GM19468 (cell line): ENCODE data around the gene CNGB1.
"Not testable (repeated sequence)": the region's sequence is repeated elsewhere in the genome, so short reads cannot be mapped to it uniquely, and the experiment has no call there.

Source experiments
- ATAC-seq: cut with Tn5 transposase; IDR thresholded peaks from one replicate; pipeline ENCODE4 v1.9.1; 2021; ENCODE audit warnings: mild to moderate bottlenecking, moderate library complexity, moderate number of reproducible peaks; ENCODE audit not compliant: unreplicated experiment; ENCODE audit errors: extremely low read depth

The CNGB1 gene

DNA sequence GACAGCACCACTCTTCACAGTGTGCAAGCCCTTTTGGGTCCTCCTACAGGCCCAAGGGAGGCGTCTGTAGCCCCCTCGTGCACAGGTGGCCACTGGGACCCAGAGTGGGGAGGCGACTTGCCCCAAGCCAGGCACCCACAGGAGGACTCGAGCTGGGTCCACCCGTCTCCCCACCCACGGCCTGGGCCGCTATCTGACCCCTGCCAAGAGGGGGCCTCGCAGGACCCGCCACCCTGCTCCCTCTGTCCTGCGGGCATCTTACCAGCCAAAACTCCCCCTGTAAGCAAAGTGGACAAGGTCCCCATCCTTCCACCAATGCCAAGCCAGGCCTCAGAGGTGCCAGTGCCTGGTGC, 31.1 kb downstream of the CNGB1 start:
- ATAC-seq: no peak

DNA sequence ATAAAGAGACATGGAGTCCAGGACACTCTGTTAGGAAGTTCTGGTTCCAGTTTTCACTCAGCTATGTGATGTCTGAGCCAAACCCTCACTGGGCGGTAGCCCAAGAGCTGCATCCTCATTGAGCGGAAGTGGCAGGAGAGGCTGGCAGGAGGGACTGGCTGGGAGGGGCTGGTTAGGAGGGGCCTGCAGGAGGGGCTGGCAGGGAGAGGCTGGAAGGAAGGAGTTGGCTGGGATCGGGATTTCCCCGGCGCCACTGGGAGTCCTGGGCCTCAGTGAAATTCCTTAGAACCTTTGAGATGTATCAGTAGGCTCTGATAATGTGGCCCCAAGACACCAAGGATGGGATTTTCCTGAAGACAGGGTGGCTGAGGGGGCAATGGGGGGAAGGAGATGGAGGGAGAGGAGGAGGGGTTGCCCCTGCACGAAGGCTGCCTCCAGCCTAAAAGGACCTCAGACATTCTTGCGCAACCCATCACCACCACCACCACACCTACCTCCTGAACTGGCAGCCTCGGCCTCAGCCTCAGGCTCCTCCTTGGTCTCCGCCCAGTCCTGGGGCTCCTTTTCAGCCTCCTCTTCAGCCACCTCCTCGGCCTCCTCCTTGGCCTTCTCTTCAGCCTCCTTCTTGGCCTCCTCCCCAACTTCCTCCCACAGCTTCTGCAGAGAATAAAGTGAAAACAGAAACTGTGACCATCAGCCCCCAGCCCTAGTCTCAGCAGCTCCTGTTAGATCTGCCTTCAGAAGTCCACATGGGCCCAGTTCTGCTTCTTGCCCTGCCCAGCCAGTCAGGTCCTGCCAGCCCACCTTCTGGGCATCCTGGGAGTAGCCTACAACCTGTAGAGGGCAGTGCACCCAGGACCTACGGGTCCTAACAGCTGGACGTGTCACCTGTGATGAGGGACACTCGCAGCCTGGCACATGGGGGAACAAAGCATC, 31.7 kb downstream of the CNGB1 start:
- no peak for ATAC-seq

DNA sequence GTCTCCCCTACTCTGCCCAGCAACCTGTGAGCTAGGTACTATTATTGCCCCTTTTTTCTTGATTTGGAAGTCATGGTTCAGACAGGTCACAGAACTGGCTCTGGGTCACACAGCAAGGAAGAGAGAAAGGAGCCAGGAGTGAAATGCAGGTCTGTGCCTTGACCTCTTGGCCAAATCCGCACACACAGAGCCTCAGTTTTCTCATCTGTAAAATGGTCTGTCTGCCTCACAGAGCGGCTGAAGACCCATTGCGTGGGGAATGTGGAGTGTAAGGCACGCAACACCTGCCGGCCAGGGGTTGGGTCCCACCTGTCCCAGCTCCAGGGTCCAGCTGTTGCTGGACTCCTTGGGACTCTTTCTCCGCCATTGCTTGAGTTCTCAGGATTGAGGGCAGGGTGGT, 32.4 kb downstream of the CNGB1 start:
- no peak for ATAC-seq

DNA sequence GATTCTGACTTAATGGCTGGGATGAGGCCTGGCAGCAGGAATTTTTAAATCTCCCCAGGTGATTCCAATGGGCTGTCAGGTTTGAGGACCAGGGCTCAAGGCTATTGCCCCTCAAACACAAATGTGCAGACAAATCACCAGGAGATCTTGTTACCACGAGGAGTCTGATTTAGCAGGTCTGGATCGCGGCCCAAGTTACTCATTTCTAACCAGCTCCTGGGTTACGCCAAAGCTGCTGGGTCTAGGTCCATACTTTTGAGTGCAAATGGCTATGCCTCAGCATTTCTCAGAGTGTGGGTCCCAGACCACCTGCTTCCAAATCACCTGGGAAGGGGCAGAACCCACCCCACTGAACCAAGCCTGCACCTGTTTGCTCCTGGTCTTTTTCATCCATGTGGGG, 33.1 kb downstream of the CNGB1 start:
- no peak for ATAC-seq

DNA sequence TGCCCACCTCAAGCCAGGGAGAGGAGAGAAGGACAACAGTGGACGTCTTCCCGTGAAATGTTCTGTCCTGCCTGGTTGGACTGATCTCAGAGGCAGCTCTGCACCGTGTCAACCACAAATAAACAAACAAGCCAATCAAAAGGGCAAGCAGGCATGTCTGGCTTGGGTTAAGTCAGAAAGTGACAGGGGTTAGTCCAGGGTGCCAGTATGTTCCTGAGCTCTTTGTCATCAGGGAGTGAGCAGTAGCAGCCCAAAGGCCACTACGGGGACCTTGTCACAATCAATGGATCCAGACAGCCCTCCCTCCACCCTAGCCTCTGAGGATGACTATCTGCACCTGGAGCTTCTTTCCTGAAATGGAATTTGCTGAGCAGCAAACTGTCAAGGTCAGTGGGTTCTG, 35.0 kb downstream of the CNGB1 start:
- no peak for ATAC-seq

DNA sequence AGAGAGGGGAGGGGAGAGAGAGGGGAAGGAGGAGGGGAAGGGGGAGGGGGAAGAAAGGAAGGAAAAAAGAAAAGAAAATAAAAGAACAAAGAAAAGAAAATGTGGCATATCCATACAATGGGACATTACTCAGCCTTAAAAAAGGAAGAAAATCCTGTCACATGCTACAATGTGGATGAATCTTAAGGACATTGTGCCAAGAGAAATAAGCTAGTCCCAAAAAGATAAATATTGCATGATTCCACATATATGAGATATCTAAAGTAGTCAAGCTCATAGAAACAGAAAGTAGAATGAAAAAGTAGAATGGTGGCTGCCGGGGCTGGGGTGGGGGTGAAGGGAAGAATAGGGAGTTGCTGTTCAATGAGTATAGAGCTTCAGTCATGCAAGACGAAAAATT, 40.4 kb downstream of the CNGB1 start:
- ATAC-seq: no peak

DNA sequence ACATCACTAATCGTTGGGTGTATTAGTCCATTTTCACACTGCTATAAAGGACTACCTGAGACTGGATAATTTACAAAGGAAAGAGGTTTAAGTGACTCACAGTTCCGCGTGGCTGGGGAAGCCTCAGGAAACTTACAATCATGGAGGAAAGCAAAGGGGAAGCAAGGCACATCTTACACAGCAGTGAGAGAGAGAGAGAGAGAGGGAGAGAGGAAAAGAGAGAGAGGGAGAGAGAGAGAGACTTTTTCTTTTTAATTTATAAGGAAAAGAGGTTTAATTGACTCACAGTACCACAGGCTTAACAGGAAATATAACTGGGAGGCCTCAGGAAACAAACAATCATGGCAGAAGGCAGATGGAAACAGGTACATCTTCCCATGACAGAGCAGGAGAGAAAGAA, 41.7 kb downstream of the CNGB1 start:
- ATAC-seq: no peak

DNA sequence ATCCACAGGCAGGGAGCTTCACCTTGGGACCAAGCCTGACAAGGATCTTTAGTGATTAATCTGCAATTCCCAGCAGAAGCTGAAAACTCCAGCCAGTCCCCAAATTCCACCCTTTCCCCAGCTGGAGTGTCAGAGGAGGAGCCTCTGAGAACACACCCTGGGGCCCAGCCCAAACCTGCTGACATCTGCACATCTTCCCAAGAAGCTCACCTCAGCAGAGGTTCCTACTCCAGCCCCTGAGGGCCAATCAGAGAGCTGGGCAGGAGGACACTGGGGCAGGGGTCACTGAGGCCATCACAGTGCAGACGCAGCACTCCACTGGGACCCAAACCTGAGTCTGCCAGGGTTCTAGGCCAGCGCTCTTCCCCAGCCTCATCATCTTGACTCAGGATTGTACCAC, 44.9 kb downstream of the CNGB1 start:
- no peak for ATAC-seq

DNA sequence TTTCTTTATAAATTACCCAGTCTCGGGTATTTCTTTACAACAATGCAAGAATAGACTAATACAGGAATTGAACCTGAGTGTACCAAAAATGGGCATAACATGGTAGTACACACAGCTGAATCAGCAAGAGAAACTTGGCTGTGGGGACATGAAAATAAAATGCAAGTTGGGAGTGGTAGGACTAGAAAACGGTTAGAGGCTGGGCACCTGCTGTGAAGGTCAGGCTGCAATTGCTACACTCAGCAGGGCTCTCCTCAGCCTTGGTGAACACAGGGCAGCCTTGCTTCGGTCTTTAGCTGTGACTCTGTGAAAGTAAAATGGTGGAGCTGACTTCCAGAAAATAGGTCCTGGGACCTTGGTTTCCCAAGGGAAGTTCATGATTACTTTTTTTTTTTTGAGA, 45.6 kb downstream of the CNGB1 start:
- no peak for ATAC-seq

DNA sequence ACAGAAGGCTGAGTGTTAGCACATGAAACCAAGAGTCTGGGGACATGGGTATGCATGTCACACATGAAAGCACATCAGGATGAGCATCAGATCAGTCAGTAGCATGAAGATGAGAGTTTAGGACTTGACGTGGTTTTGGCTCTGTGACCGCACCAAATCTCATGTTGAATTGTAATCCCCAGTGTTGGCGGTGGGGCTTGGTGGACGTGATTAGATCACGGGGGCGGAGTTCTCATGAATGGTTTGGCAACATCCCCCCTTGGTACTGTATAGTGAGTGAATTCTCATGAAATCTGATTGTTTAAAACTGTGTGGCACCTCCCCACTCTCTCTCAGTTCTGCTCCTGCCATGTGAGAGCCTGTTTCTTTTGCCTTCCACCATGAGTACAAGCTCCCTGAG, 46.4 kb downstream of the CNGB1 start:
- no peak for ATAC-seq

DNA sequence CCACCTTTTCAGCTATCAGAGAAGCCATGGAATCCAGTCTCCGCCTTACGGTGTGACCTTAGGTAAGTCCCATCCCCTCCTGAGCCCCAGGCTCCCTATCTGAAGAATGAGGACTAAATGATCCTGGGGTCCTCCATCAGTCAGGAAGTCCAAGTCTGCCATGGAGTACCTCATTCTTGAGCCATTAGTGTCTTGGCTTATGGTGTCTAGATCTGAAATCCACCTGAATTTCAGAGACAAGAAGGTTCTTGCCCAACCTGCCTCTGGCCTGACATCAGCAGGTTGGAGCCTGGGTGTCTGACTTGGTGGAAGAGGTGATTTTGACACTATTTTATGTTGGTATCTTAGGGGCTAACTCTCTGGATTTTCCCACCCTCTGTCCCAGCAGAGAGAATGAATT, 47.1 kb downstream of the CNGB1 start:
- no peak for ATAC-seq

DNA sequence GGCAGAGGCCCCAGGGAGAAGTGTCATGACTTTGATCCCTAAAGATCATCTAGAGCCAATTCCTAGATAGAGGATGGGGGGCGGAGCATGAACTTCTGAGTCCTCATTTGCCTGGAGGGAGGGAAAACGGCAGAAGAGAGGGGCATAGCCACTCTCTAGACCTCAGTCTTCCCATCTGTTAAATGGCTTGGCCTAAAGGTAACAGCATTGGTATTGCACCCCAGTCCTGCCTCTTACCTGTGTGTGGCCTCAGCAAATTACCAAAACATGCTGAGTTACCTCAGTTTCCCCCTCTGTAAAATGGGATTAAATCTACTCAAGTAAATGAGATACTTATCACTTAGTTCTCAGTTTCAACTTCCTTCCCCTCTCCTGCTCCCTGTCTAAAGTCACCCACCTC, 47.5 kb downstream of the CNGB1 start:
- no peak for ATAC-seq

DNA sequence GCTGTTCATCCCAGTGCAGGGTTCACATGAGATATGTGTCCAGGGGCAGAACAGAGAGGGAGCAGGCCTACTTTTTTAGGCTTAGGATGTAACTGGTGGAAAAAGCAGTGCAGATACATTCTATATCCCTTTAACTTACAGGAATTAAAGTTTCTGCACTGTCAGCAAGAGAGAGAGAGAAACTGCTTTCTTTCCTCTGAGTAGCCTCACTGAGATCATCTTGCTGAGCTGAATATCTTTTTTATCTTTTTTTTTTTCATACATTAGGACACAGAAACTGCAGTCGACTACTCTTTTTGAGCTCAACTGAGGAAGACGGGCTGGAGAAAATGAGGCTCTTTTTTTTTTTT, 50.1 kb downstream of the CNGB1 start:
- ATAC-seq: no peak

DNA sequence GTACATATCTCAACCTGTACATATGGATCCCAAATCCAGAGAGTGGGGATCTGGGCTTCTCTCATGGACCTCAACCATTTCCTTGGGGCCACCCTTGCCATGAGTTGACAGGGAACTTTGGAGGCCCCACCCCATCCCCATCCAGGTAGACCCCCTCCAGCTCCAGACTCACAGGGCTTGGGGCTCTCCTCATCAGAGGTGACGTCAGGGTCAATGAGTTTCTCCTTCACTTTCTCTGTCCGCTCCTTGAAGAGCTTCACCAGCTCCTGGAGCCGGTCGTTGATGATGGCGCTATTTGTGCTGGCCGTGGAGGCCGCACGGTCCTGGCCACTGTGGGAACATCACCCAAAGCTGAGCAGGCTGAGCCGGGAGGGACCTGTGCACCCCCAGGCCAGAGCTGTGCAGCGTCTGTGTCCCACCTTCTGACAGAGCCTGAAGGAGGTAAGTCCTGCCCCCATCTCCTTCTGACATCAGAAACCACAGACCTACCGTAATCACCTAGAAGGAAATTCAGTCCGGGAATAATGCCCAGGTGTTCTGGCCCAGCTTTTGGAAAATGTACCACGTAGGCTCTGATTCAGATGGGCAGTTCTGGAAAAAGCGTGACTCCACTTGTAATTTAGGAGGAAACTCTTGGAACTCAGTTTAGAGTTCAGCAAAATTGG, 50.6 kb downstream of the CNGB1 start:
- no peak for ATAC-seq

DNA sequence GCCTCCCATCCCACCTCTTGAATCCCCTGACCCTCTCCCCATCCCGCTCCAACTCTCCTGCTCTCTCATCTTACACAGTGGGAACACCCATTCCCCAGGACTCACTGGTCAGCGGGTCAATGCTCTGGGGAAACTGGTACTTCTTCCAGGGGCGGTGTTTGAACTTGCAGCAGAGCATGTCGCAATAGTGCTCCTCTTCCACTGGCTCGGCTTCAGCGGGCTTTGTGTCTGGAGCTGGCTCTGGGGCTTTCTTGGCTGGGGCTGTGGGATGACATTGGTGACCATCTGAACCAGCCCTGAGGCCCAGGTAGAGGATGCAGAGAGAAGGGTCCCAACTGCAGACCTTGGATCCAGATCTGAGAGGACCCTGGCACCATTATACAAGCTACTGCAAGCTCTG, 51.9 kb downstream of the CNGB1 start:
- no peak for ATAC-seq

DNA sequence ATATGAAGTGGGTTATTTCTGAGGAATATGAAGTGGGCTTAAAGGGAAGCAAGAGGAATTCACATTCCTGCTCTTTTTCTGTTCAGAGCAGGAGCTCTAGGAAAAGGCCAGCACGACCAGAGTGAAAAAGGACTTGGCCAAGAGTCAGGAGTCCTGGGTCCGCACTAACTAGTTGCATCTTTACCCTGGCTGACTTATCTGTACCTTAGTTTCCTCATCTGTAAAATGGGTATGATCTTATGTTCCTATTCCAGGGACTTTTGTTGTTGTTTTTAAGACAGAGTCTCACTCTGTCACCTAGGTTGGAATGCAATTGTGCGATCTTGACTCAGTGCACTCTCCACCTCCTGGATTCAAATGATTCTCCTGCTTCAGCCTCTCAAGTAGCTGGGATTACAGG, 52.5 kb downstream of the CNGB1 start:
- no peak for ATAC-seq

DNA sequence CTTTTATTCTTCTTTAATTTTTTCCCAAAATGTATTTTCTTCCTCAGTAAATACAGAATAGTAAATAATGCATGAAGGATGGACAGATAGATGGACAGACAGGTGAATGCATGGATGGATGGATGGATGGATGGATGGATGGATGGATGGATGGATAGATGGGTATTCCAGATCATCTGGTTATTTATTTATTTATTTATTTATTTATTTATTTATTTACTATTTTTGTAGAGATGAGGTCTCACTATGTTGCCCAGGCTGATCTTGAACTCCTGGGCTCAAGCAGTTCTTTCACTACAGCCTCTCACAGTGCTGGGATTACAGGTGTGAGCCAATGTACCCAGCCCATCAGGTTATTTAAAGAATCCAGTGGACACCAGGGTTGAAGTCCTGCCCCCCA, 53.0 kb downstream of the CNGB1 start:
- not testable (repeated sequence) for ATAC-seq

DNA sequence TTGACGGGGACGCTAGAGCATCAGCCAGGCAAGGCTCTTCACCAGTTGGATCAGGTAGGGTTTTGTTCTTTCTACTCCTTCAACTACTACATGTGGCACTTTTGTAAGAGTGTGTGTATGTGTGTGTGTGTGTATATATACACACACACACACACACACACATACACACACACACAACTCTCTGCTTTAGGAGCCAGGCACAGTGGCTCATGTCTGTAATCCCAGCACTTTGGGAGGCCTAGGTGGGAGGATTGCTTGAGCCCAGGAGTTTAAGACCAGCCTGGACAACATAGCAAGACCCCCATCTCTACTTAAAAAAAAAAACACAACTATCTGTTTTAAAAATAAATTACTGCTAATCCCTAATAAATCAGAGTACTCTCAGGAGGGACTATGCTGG, 53.4 kb downstream of the CNGB1 start:
- not testable (repeated sequence) for ATAC-seq

DNA sequence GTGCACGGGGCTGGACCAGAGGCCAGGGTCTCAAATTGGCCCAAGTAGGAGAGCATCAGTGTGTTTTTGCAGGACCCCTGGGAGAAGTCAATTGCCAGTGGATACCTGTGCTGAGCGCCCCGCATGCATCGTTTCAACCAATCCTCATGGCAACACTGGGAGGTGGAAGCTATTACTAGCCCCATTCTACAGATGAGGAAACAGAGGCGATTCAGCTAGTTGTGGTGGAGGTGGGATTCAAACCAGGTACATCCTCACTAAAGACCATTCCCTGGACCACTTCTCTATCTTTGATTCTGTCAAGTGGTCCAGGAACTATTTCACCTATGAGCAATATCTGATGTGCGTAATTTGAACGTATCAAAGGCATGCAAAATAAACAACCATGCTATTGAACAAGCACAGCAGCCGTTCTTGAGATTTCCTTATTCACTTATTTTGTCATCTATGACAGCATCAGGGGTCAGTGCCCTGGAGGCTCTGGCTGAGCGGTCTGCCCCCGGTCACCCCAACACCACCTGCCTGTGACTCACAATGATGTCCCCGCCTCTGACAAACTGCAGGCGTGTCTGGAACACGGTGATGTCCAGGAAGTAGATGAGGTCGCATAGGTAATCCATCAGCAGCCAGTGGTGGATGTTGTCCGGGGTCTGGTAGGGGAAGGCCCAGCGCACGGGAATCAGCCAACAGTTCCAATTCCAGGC, 54.0 kb downstream of the CNGB1 start:
- no peak for ATAC-seq

DNA sequence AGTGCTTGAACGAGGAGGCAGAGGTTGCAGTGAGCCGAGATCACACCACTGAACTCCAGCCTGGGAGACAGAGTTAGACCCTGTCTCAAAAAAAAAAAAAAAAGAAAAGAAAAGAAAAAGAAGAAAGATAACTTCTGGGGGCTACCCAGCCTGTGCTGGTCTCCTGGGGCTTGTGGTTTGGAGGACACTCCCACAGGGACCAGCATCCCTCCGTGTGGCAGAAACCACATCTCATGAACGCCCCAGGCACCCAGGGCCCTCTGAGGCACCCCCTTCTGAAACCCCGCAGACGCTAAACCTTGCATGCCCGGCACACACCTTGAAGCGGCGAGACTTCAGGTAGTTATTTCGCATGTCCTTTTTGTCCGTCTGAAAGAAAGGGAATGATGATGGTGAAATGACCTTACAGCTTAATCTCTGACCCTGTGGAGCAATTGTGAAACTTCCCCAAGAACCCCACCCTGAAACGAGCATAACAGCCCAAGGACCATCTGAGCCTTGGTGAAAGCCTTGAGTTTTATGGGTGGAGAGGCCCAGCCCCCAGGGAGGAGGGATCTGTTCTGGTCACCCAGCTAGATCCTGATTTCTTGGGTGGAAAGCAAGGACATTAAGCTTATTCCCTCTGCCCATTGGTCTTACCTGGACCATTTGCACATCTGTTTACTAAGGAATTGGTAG, 55.0 kb downstream of the CNGB1 start:
- no peak for ATAC-seq

DNA sequence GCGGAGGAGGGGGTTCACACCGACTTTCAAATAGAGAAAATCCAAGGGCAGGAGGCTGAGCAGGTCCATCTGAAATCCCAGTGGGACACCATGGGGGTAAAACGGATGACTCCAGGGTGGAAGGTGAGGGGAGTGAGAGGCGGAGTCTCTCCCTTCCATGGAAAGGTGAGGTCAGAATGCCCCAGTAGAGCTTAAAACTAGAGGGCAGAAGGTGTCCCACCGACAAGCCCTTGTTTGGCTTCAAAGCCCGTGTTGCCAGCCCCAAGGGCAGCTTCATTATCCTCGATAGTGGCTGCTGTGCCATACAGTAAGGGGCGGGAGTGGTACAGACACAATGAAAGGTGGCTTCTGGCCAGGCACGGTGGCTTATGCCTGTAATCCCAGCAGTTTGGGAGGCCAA, 55.7 kb downstream of the CNGB1 start:
- ATAC-seq: no peak
